Adrenal gland (tissue), 5 donors: ENCODE results near the gene MAPK10.

Source experiments
- CTCF ChIP-seq, 6 experiments: fragments of 450-650 bp in 4 of 6; fragments of 200-600 bp in 2 of 6; sonication (generic) in 1 of 6; IDR thresholded peaks; 1 replicate in 5 of 6; 2 replicates in 1 of 6; pipeline versions ENCODE4 v1.5.1 to v1.8.0; 2016 to 2021; ENCODE audit warnings: antibody characterized with exemption in 6 of 6, mild to moderate bottlenecking in 2 of 6, moderate library complexity in 1 of 6
- POLR2A ChIP-seq, 2 donors: fragments of 450-650 bp; IDR thresholded peaks; one replicate each; pipeline ENCODE4 v1.6.1; 2017; ENCODE audit warnings: antibody characterized with exemption in 2 of 2, mild to moderate bottlenecking in 2 of 2, moderate library complexity in 1 of 2
- donor health status: DM: no; HTN: no; CAD: no.

- no peak for TF ChIP-seq CTCF (IDR thresholded peaks at IDR 0.05)
- TF ChIP-seq POLR2A (IDR thresholded peaks at IDR 0.05) = no peak
These were observed 346.2 kb downstream of the MAPK10 start for GRCh38 chr4:86013621-86014020.
